H9 (cell line): ENCODE measurements around the gene IL1RL2. TPM values are rescaled to one million over a fixed set of nuclear protein-coding genes. Genes with fewer than 3 reads are reported as not detected.

Source experiments
- DNase-seq: peaks from one replicate; pipeline ENCODE4 v3.0.0-alpha.2; 2017
- H2AFZ ChIP-seq: one replicate; pipeline ENCODE4 v1.6.1; 2013; ENCODE audit warnings: mild to moderate bottlenecking, low read length, control low read depth, moderate library complexity
- H2AK5ac ChIP-seq: 2 replicates; pipeline ENCODE4 v1.6.1; 2013; ENCODE audit warnings: low read length, control low read depth, mixed read lengths; ENCODE audit not compliant: insufficient read length
- H2BK120ac ChIP-seq: one replicate; pipeline ENCODE4 v1.6.1; 2013; ENCODE audit warnings: low read depth, mild to moderate bottlenecking, low read length, control low read depth, inconsistent platforms; ENCODE audit not compliant: poor library complexity, severe bottlenecking
- H2BK12ac ChIP-seq: 2 replicates; pipeline ENCODE4 v1.6.1; 2013; ENCODE audit warnings: low read length, control low read depth, mixed read lengths, low read depth; ENCODE audit not compliant: insufficient read length
- H2BK15ac ChIP-seq: 2 replicates; pipeline ENCODE4 v1.6.1; 2013; ENCODE audit warnings: low read depth, low read length, control low read depth
- H2BK20ac ChIP-seq: one replicate; pipeline ENCODE4 v1.6.1; 2013; ENCODE audit warnings: low read depth, mild to moderate bottlenecking, low read length, control low read depth, inconsistent platforms; ENCODE audit not compliant: poor library complexity, severe bottlenecking
- H2BK5ac ChIP-seq: 2 replicates; pipeline ENCODE4 v1.6.1; 2013; ENCODE audit warnings: low read length, control low read depth, mixed read lengths; ENCODE audit not compliant: insufficient read length
- H3K14ac ChIP-seq: 2 replicates; pipeline ENCODE4 v1.6.1; 2013; ENCODE audit warnings: low read length, control low read depth; ENCODE audit not compliant: insufficient read depth
- H3K18ac ChIP-seq: 2 replicates; pipeline ENCODE4 v1.6.1; 2013; ENCODE audit warnings: low read depth, mild to moderate bottlenecking, mixed read lengths, low read length, control low read depth; ENCODE audit not compliant: insufficient read length
- H3K23ac ChIP-seq: 2 replicates; pipeline ENCODE4 v1.6.1; 2013; ENCODE audit warnings: low read length, control low read depth, mixed read lengths, low read depth; ENCODE audit not compliant: insufficient read length
- H3K23me2 ChIP-seq: 2 replicates; pipeline ENCODE4 v1.6.1; 2013; ENCODE audit warnings: low read depth, mild to moderate bottlenecking, mixed read lengths, low read length, control low read depth; ENCODE audit not compliant: insufficient read length, poor library complexity, severe bottlenecking
- H3K27ac ChIP-seq: 2 replicates; pipeline ENCODE4 v1.5.1; 2013; ENCODE audit warnings: low read length, control low read depth, mixed read lengths, low read depth; ENCODE audit not compliant: insufficient read length
- H3K27me3 ChIP-seq: 2 replicates; pipeline ENCODE4 v1.6.1; 2013; ENCODE audit warnings: low read length, control low read depth, inconsistent platforms; ENCODE audit not compliant: insufficient read depth
- H3K4ac ChIP-seq: 2 replicates; pipeline ENCODE4 v1.6.1; 2013; ENCODE audit warnings: low read depth, mild to moderate bottlenecking, control low read depth, inconsistent platforms, low read length, moderate library complexity
- H3K4me1 ChIP-seq: 2 replicates; pipeline ENCODE4 v1.6.1; 2013; ENCODE audit warnings: low read length, control low read depth, inconsistent platforms; ENCODE audit not compliant: insufficient read depth
- H3K4me2 ChIP-seq: 2 replicates; pipeline ENCODE4 v1.6.1; 2013; ENCODE audit warnings: low read length, control low read depth, mixed read lengths; ENCODE audit not compliant: insufficient read length, insufficient read depth
- H3K56ac ChIP-seq: 2 replicates; pipeline ENCODE4 v1.6.1; 2013; ENCODE audit warnings: low read depth, mild to moderate bottlenecking, mixed read lengths, low read length, control low read depth; ENCODE audit not compliant: insufficient read length
- H3K79me1 ChIP-seq: 2 replicates; pipeline ENCODE4 v1.6.1; 2013; ENCODE audit warnings: low read depth, mild to moderate bottlenecking, moderate library complexity, low read length, control low read depth, inconsistent platforms; ENCODE audit not compliant: insufficient read depth, poor library complexity, severe bottlenecking
- H3K79me2 ChIP-seq: 2 replicates; pipeline ENCODE4 v1.6.1; 2013; ENCODE audit warnings: low read length, control low read depth, inconsistent platforms; ENCODE audit not compliant: insufficient read depth
- H3K9ac ChIP-seq: 2 replicates; pipeline ENCODE4 v1.6.1; 2013; ENCODE audit warnings: low read length, control low read depth, mixed read lengths; ENCODE audit not compliant: insufficient read length; ENCODE audit errors: extremely low read depth
- H3K9me3 ChIP-seq: one replicate; pipeline ENCODE4 v1.6.1; 2013; ENCODE audit warnings: low read depth, low read length, inconsistent platforms; ENCODE audit not compliant: control insufficient read depth
- H3T11ph ChIP-seq: one replicate; pipeline ENCODE4 v1.6.1; 2013; ENCODE audit warnings: mild to moderate bottlenecking, low read length, control low read depth, inconsistent platforms
- H4K20me1 ChIP-seq: one replicate; pipeline ENCODE4 v1.6.1; 2013; ENCODE audit not compliant: control insufficient read depth, insufficient read length, insufficient read depth
- H4K5ac ChIP-seq: 2 replicates; pipeline ENCODE4 v1.6.1; 2013; ENCODE audit warnings: low read depth, mild to moderate bottlenecking, mixed read lengths, low read length, control low read depth; ENCODE audit not compliant: insufficient read length
- H4K8ac ChIP-seq: replicated peaks from 2 replicates; pipeline ENCODE4 v1.6.1; 2013; ENCODE audit warnings: low read length, control low read depth, mixed read lengths, low read depth; ENCODE audit not compliant: insufficient read length
- H4K91ac ChIP-seq: 2 replicates; pipeline ENCODE4 v1.6.1; 2013; ENCODE audit warnings: low read depth, mild to moderate bottlenecking, moderate library complexity, mixed read lengths, low read length, control low read depth; ENCODE audit not compliant: insufficient read length
- H3K27ac Mint-ChIP-seq, 3 experiments: 2 replicates in 2 of 3; 3 replicates in 1 of 3; pipeline ENCODE4 v1.8.0; 2020 to 2021; ENCODE audit warnings: mixed read lengths in 3 of 3, mild to moderate bottlenecking in 1 of 3, moderate library complexity in 1 of 3
- H3K27me3 Mint-ChIP-seq: 2 replicates; pipeline ENCODE4 v1.8.0; 2021; ENCODE audit warnings: low read depth, mild to moderate bottlenecking, moderate library complexity, mixed read lengths
- H3K36me3 Mint-ChIP-seq, 3 experiments: 2 replicates in 2 of 3; 3 replicates in 1 of 3; pipeline ENCODE4 v1.8.0; 2020 to 2021; ENCODE audit warnings: low read depth in 3 of 3, mixed read lengths in 3 of 3; ENCODE audit not compliant: insufficient read depth in 1 of 3
- H3K4me1 Mint-ChIP-seq, 2 experiments: 2 replicates each; pipeline ENCODE4 v1.8.0; 2020; ENCODE audit warnings: mixed read lengths in 2 of 2
- H3K4me3 Mint-ChIP-seq, 2 experiments: 2 replicates in 1 of 2; 3 replicates in 1 of 2; pipeline ENCODE4 v1.8.0; 2020 to 2021; ENCODE audit warnings: mild to moderate bottlenecking in 2 of 2, mixed read lengths in 2 of 2, moderate library complexity in 1 of 2
- H3K9me3 Mint-ChIP-seq, 2 experiments: 2 replicates in 1 of 2; 3 replicates in 1 of 2; pipeline ENCODE4 v1.8.0; 2020; ENCODE audit warnings: mild to moderate bottlenecking in 2 of 2, mixed read lengths in 2 of 2, moderate library complexity in 1 of 2
- WGBS: extraction: QIAGEN DNeasy Blood & Tissue Kit; methylation state at CpG from one replicate; pipeline ENCODE4 v1.1.7; 2013; ENCODE audit warnings: missing lambda C conversion rate, low lambda C conversion rate, mixed read lengths; ENCODE audit not compliant: insufficient read length; ENCODE audit errors: extremely low coverage; 5-methylcytosine and 5-hydroxymethylcytosine counted together
- total RNA-seq: library from RNA; stranded (reverse); gene quantifications from 2 replicates; pipeline ENCODE4 v1.2.1, GENCODE V29; 2021
- TF ChIP-seq, protein P1 (sequence below): fragments of 200-600 bp; sonication (generic); conservative IDR thresholded peaks from 3 replicates; pipeline ENCODE4 v1.8.0; 2021; ENCODE audit warnings: antibody characterized with exemption, mild to moderate bottlenecking

The IL1RL2 gene
- total RNA-seq, 1 experiment from 2014 or later: not detected

DNA sequence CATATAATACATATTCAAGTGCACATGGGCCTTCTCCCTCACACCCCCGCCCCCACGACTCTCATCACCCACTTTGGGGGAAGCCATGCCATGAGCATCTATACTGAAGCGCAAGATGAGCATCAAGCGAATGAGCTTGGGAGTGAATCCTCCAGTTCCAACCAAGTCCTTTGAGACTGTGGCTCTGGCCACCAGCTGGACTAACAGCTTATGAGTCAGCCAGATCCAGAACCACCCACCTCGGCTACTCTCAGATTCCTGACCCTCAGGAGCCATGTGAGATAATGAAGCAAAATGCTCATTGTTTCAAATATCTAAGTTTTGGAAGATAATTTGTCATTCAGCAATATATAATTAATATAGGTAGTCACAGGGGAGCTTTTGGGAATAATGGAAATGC is 102.3 kb downstream of the IL1RL2 start:
- Histone ChIP-seq H2BK120ac (no peak overlapping the region), H3K23ac (no peak overlapping the region), H2BK20ac (no peak overlapping the region), H2AK5ac (no peak overlapping the region), H2BK15ac (no peak overlapping the region), H2BK12ac (no peak overlapping the region), H3T11ph (no peak overlapping the region), H3K56ac (no peak overlapping the region), H3K79me2 (no peaks in the 10 kb centered on the region), H3K79me1 (no peaks in the 10 kb centered on the region), H3K4me1 (no peaks in the 10 kb centered on the region), H4K8ac (no peak overlapping the region), H3K14ac (no peak overlapping the region), H4K91ac (no peak overlapping the region), H3K4me2 (no peak overlapping the region), H2AFZ (no peak overlapping the region), H3K18ac (no peak overlapping the region), H3K9me3 (no peaks in the 10 kb centered on the region), H3K4ac (no peak overlapping the region), H3K27me3 (no peaks in the 10 kb centered on the region), H3K9ac (no peak overlapping the region), H3K27ac (no peak overlapping the region), H2BK5ac (no peak overlapping the region), H3K23me2 (no peaks in the 10 kb centered on the region), H4K5ac (no peak overlapping the region), H4K20me1 (no peaks in the 10 kb centered on the region)
- no CpG with 5 or more reads among the region's 5 CpGs for WGBS
- DNase-seq: no peak
- Mint-ChIP-seq H3K27me3 (peaks cover 1% of the 10 kb centered on the region; the same call in 1 of the 2 replicates), H3K4me1 (no peaks in the 10 kb centered on the region), H3K9me3 (no peaks in the 10 kb centered on the region), H3K27ac (no peak overlapping the region), H3K36me3 (no peaks in the 10 kb centered on the region), H3K4me3 (no peak overlapping the region)
- TF ChIP-seq, protein P1, sequence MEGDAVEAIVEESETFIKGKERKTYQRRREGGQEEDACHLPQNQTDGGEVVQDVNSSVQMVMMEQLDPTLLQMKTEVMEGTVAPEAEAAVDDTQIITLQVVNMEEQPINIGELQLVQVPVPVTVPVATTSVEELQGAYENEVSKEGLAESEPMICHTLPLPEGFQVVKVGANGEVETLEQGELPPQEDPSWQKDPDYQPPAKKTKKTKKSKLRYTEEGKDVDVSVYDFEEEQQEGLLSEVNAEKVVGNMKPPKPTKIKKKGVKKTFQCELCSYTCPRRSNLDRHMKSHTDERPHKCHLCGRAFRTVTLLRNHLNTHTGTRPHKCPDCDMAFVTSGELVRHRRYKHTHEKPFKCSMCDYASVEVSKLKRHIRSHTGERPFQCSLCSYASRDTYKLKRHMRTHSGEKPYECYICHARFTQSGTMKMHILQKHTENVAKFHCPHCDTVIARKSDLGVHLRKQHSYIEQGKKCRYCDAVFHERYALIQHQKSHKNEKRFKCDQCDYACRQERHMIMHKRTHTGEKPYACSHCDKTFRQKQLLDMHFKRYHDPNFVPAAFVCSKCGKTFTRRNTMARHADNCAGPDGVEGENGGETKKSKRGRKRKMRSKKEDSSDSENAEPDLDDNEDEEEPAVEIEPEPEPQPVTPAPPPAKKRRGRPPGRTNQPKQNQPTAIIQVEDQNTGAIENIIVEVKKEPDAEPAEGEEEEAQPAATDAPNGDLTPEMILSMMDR: no peak

Other genes with a start within 250 kb of the IL1RL2 start
- not detected in 2 replicates for gene IL1R2, start 195.1 kb upstream of the IL1RL2 start, total RNA-seq
- 0.39 and 0.46 TPM in 2 replicates for gene IL1R1, start 44.3 kb upstream of the IL1RL2 start, total RNA-seq
- gene IL1RL1, start 124.5 kb downstream of the IL1RL2 start, total RNA-seq: not detected in 2 replicates
- not detected in 2 replicates for gene IL18R1, start 168.8 kb downstream of the IL1RL2 start, total RNA-seq
- not detected in 2 replicates for gene IL18RAP, start 236.1 kb downstream of the IL1RL2 start, total RNA-seq